AG04450 (cell line): Measurements from ENCODE around the gene EXOSC3. TPM values are rescaled to one million over a fixed set of nuclear protein-coding genes. Genes with fewer than 3 reads are reported as not detected.

Source experiments
- CTCF ChIA-PET: fragments of 300-600, 350-600 bp; formaldehyde crosslinking; extraction: SDS; loops from one replicate; lab custom pipeline; 2022; ENCODE audit warnings: antibody characterized with exemption, inconsistent platforms; lab: Charles Lee
- POLR2A ChIA-PET: fragments of 350-600 bp; formaldehyde crosslinking; extraction: SDS; loops from one replicate; lab custom pipeline; 2021; ENCODE audit warnings: antibody characterized with exemption, inconsistent platforms; lab: Yijun Ruan, JAX
- DNase-seq: peaks from one replicate; pipeline ENCODE4 v3.0.0-alpha.2; 2011; ENCODE audit warnings: low read depth, low spot score
- H3K27ac ChIP-seq: one replicate; pipeline ENCODE4 v1.5.1; 2012; ENCODE audit warnings: low read depth, low read length, control low read depth
- H3K27me3 ChIP-seq: one replicate; pipeline ENCODE4 v1.6.0; 2012; ENCODE audit warnings: low read length; ENCODE audit not compliant: control insufficient read depth, insufficient read depth
- H3K4me3 ChIP-seq: 2 replicates; pipeline ENCODE4 v1.5.1; 2011; ENCODE audit warnings: mild to moderate bottlenecking, low read depth, low read length, control low read depth
- H3K9me3 ChIP-seq: 2 replicates; pipeline ENCODE4 v1.5.1; 2012; ENCODE audit warnings: low read length; ENCODE audit not compliant: control insufficient read depth, insufficient read depth
- polyA plus RNA-seq: library from polyadenylated mRNA; depleted of rRNA; stranded (reverse); fragments of >200 nt; gene quantifications from 2 replicates; pipeline ENCODE4 v1.2.3, GENCODE V29; 2011; rRNA removed
- TF ChIP-seq, protein P1 (sequence below): IDR thresholded peaks from 2 replicates; pipeline ENCODE4 v1.5.1; 2011; ENCODE audit warnings: low read depth, low read length, control low read depth, inconsistent platforms

The EXOSC3 gene
- polyA plus RNA-seq, 1 experiment, result 29.1 TPM

- CTCF ChIA-PET, result no interaction called here
- TF ChIP-seq, protein P1, sequence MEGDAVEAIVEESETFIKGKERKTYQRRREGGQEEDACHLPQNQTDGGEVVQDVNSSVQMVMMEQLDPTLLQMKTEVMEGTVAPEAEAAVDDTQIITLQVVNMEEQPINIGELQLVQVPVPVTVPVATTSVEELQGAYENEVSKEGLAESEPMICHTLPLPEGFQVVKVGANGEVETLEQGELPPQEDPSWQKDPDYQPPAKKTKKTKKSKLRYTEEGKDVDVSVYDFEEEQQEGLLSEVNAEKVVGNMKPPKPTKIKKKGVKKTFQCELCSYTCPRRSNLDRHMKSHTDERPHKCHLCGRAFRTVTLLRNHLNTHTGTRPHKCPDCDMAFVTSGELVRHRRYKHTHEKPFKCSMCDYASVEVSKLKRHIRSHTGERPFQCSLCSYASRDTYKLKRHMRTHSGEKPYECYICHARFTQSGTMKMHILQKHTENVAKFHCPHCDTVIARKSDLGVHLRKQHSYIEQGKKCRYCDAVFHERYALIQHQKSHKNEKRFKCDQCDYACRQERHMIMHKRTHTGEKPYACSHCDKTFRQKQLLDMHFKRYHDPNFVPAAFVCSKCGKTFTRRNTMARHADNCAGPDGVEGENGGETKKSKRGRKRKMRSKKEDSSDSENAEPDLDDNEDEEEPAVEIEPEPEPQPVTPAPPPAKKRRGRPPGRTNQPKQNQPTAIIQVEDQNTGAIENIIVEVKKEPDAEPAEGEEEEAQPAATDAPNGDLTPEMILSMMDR, result no peak
- POLR2A ChIA-PET, result no interaction called here
- H3K27ac ChIP-seq, result no peak overlapping the region
- H3K4me3 ChIP-seq, result no peak overlapping the region
- no peaks in the 10 kb centered on the region for H3K9me3 ChIP-seq
- peaks cover 59% of the 10 kb centered on the region for H3K27me3 ChIP-seq
- DNase-seq, result no peak
Observed at GRCh38 chr9:37732952-37733351, 51.9 kb downstream of the EXOSC3 start.

DNA sequence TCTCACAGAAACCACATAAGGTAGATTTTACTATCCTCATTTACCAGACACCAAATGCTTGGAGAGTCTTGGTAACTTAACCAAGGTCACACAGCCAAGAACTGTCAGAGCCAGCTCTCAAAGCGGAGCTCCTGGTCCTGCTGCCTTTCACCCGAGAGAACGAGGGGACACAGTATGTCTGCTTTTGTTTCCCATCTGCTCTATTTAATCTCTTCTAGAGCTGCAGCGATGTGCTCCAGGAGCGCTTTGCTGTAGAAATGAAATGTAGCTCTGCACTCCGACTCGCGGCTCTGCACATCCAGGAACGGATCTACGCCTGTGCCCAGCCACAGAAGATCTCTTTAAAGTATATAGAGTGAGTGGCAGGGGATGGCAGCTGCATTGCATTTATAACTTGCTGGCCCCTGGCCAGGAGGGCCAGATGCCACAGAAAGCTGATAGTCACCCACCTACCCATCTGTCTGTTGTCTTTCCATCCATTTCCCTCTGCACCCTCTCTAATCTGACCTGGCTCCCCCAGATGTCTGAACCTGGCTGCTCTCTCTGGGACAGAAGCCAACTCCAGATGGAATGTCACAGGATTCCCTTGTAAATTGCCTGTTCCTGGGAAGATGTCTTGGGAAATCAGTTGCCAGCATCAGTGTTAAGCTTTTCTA is 52.6 kb downstream of the EXOSC3 start:
- CTCF ChIA-PET, result no interaction called here
- POLR2A ChIA-PET, result no interaction called here

GRCh38 chr9:37730839-37731238 is 54.0 kb downstream of the EXOSC3 start:
- TF ChIP-seq, protein P1, result no peak
- H3K27ac ChIP-seq, result no peak overlapping the region
- ChIA-PET CTCF (no interaction called here), POLR2A (no interaction called here)
- H3K9me3 ChIP-seq, result no peaks in the 10 kb centered on the region
- DNase-seq, result no peak
- H3K27me3 ChIP-seq, result peaks cover 58% of the 10 kb centered on the region
- no peak overlapping the region for H3K4me3 ChIP-seq

More for the DNA sequence above, 52.6 kb downstream of the EXOSC3 start:
- H3K9me3 ChIP-seq, result no peaks in the 10 kb centered on the region
- H3K27ac ChIP-seq, result no peak overlapping the region
- TF ChIP-seq, protein P1, result no peak
- DNase-seq, result no peak
- no peak overlapping the region for H3K4me3 ChIP-seq
- H3K27me3 ChIP-seq, result peaks cover 59% of the 10 kb centered on the region

DNA sequence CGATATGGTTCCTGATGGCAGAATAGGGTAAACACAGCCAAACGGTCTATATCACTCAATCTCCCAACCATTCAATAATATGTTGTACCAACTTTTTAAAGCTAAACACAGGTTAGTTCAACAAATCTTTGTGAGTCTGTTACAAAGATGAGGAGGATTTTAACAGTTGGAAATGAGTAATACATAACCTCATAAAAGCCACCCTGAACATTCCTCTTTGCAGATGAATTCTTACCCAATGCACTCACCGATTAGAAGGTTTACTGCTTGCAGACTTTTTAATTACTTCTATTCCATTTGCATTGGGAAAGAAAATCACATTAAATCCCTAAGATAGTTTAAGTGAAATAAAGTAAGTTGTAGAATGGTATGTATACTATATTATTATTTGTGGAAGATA is 54.6 kb downstream of the EXOSC3 start:
- Histone ChIP-seq H3K9me3 (no peaks in the 10 kb centered on the region), H3K27ac (no peak overlapping the region), H3K4me3 (no peak overlapping the region), H3K27me3 (peaks cover 61% of the 10 kb centered on the region)
- POLR2A ChIA-PET, result no interaction called here
- CTCF ChIA-PET, result no interaction called here
- TF ChIP-seq, protein P1, result no peak
- no peak for DNase-seq

Other genes starting within 250 kb of the EXOSC3 start
- gene FBXO10, start 208.7 kb downstream of the EXOSC3 start, polyA plus RNA-seq, result 9.7 and 10.7 TPM in 2 replicates
- gene TOMM5, start 192.5 kb downstream of the EXOSC3 start, polyA plus RNA-seq, result 185 and 207 TPM in 2 replicates
- not detected in 2 replicates for gene FRMPD1, start 134.1 kb downstream of the EXOSC3 start, polyA plus RNA-seq
- gene TRMT10B, start 31.3 kb downstream of the EXOSC3 start, polyA plus RNA-seq, result 6.3 and 6.9 TPM in 2 replicates
- gene DCAF10, start 15.7 kb upstream of the EXOSC3 start, polyA plus RNA-seq, result 26.4 and 28.7 TPM in 2 replicates
- gene SLC25A51, start 119.1 kb upstream of the EXOSC3 start, polyA plus RNA-seq, result 27.7 and 29.9 TPM in 2 replicates